ENCODE results near the gene MMP11.

GRCh38 chr22:23801886-23802377 is 29.3 kb downstream of the MMP11 start:
- TF ChIP-seq RCOR1 (IDR thresholded peaks at IDR 0.05; ENCODE audit: low read length) = no peak
- no peak for TF ChIP-seq YY1 (IDR thresholded peaks at IDR 0.05; ENCODE audit: low read depth)
- TF ChIP-seq ELF1 (IDR thresholded peaks at IDR 0.05) = no peak
- no peak for TF ChIP-seq POLR2AphosphoS5 (IDR thresholded peaks at IDR 0.05; ENCODE audit: low read depth, low read length)
- TF ChIP-seq CTCF (IDR thresholded peaks at IDR 0.05) = no peak
- TF ChIP-seq RFX5 (IDR thresholded peaks at IDR 0.05; ENCODE audit: low read length) = no peak
- TF ChIP-seq SIN3A (IDR thresholded peaks at IDR 0.05; ENCODE audit: borderline replicate concordance, low read depth, low read length) = no peak

Measured in SK-N-SH (cell line).